ENCODE measurements around the gene SLC35F3.

Gene SLC35F3

GRCh38 chr1:234047123-234047522 lies 142.6 kb downstream of the SLC35F3 start:
- H3K4me1 ChIP-seq (ENCODE audit: control insufficient read depth, low read depth, low read length), result no peaks in the 10 kb centered on the region
- no peak overlapping the region for H3K9ac ChIP-seq (ENCODE audit: low read length)
- no peak overlapping the region for H3K4me3 ChIP-seq (ENCODE audit: low read length)
- H3K9me3 ChIP-seq (ENCODE audit: control insufficient read depth, low read depth, low read length), result peaks cover 6% of the 10 kb centered on the region
- no peaks in the 10 kb centered on the region for H3K36me3 ChIP-seq (ENCODE audit: control insufficient read depth, low read depth, low read length)
- no peak overlapping the region for H3K27ac ChIP-seq (ENCODE audit: low read length)
- H3K27me3 ChIP-seq (ENCODE audit: control insufficient read depth, insufficient read depth, low read length), result no peaks in the 10 kb centered on the region

DNA sequence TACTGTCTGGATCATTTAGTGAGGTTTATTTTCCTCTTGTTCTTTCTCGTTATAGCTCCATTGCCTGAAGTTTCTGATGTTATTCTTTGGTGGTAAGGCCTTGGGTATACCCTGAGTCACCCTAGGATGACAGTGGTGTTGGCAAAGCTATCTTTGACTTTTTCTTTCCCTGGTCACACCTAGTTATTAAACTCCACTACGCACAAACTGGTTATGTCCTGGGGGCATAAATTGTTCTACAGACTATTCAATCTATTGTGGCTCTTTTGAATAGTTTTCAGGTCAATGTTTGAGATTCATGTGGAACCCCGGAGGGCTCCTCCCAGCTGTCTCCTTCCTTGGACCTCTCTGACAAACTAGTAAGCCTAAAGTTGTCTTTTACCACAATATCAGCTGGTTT lies 157.7 kb downstream of the SLC35F3 start:
- Histone ChIP-seq H3K9ac (ENCODE audit: low read length) (no peak overlapping the region), H3K4me1 (ENCODE audit: control insufficient read depth, low read depth, low read length) (no peaks in the 10 kb centered on the region), H3K27ac (ENCODE audit: low read length) (no peak overlapping the region), H3K27me3 (ENCODE audit: control insufficient read depth, insufficient read depth, low read length) (no peaks in the 10 kb centered on the region), H3K9me3 (ENCODE audit: control insufficient read depth, low read depth, low read length) (no peaks in the 10 kb centered on the region), H3K36me3 (ENCODE audit: control insufficient read depth, low read depth, low read length) (no peaks in the 10 kb centered on the region), H3K4me3 (ENCODE audit: low read length) (no peak overlapping the region)

DNA sequence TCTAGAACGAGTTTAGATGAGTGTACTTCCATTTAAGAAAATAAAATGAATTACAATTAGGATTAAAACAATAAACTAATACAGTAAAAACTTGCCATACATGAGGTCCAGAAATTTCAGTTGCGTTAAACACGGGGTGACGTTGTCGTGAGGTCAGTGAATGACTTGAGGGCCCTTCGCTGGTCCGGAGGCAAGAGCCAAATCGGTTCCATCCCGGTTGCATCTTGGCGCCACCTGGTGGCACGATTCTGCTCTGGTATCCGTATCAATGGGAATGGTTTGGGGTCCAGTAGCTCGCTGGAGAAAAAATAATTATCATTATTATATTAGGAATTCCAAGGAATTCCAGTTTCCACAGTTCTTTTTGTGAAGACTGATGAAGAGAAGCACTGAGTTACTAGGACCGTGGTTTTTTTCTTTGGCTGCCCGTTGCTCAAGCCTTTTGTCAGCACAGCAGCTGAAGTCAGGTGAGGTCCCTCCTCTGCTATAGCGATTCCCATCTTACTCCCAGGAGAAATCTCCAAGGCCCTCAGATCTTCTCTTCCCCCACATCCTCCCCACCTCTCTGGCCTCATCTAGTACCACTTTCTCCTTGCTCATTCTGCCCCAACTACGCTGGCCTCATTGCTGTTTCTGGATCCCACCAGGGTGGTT lies 161.4 kb downstream of the SLC35F3 start:
- H3K4me1 ChIP-seq (ENCODE audit: control insufficient read depth, low read depth, low read length), result no peaks in the 10 kb centered on the region
- no peaks in the 10 kb centered on the region for H3K9me3 ChIP-seq (ENCODE audit: control insufficient read depth, low read depth, low read length)
- H3K36me3 ChIP-seq (ENCODE audit: control insufficient read depth, low read depth, low read length), result no peaks in the 10 kb centered on the region
- H3K27me3 ChIP-seq (ENCODE audit: control insufficient read depth, insufficient read depth, low read length), result no peaks in the 10 kb centered on the region
- H3K9ac ChIP-seq (ENCODE audit: low read length), result no peak overlapping the region
- no peak overlapping the region for H3K4me3 ChIP-seq (ENCODE audit: low read length)
- no peak overlapping the region for H3K27ac ChIP-seq (ENCODE audit: low read length)

GRCh38 chr1:234067581-234068337 lies 163.3 kb downstream of the SLC35F3 start:
- Histone ChIP-seq H3K9me3 (ENCODE audit: control insufficient read depth, low read depth, low read length) (no peaks in the 10 kb centered on the region), H3K4me3 (ENCODE audit: low read length) (no peak overlapping the region), H3K27me3 (ENCODE audit: control insufficient read depth, insufficient read depth, low read length) (no peaks in the 10 kb centered on the region), H3K27ac (ENCODE audit: low read length) (no peak overlapping the region), H3K4me1 (ENCODE audit: control insufficient read depth, low read depth, low read length) (no peaks in the 10 kb centered on the region), H3K9ac (ENCODE audit: low read length) (no peak overlapping the region), H3K36me3 (ENCODE audit: control insufficient read depth, low read depth, low read length) (no peaks in the 10 kb centered on the region)

DNA sequence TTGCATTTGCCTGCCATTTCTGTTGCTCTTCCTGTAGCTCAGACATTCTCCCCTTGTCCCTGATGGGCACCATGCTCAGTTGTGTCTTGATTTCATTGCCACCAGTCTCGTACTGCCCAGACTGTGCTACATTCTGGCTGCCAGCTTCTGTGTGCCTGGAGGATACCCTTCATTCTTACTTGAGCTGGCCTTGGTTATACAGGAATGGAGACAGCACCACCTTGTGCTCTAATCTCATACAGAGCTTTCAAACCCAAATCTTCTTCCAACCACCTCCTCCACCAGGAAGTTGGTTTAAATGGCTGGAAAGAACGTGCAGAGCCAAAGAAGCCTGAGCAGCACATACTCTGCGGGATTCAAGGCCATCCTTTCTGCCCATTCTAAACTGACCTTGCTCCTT lies 165.3 kb downstream of the SLC35F3 start:
- no peaks in the 10 kb centered on the region for H3K9me3 ChIP-seq (ENCODE audit: control insufficient read depth, low read depth, low read length)
- H3K4me1 ChIP-seq (ENCODE audit: control insufficient read depth, low read depth, low read length), result no peaks in the 10 kb centered on the region
- no peak overlapping the region for H3K27ac ChIP-seq (ENCODE audit: low read length)
- H3K9ac ChIP-seq (ENCODE audit: low read length), result no peak overlapping the region
- no peaks in the 10 kb centered on the region for H3K27me3 ChIP-seq (ENCODE audit: control insufficient read depth, insufficient read depth, low read length)
- H3K36me3 ChIP-seq (ENCODE audit: control insufficient read depth, low read depth, low read length), result no peaks in the 10 kb centered on the region
- no peak overlapping the region for H3K4me3 ChIP-seq (ENCODE audit: low read length)

- no peaks in the 10 kb centered on the region for H3K9me3 ChIP-seq (ENCODE audit: control insufficient read depth, low read depth, low read length)
- no peaks in the 10 kb centered on the region for H3K4me1 ChIP-seq (ENCODE audit: control insufficient read depth, low read depth, low read length)
- no peak overlapping the region for H3K9ac ChIP-seq (ENCODE audit: low read length)
- no peaks in the 10 kb centered on the region for H3K27me3 ChIP-seq (ENCODE audit: control insufficient read depth, insufficient read depth, low read length)
- no peaks in the 10 kb centered on the region for H3K36me3 ChIP-seq (ENCODE audit: control insufficient read depth, low read depth, low read length)
- no peak overlapping the region for H3K27ac ChIP-seq (ENCODE audit: low read length)
- H3K4me3 ChIP-seq (ENCODE audit: low read length), result no peak overlapping the region
Measured at GRCh38 chr1:234072793-234073192, 168.3 kb downstream of the SLC35F3 start.

- Histone ChIP-seq H3K4me1 (ENCODE audit: control insufficient read depth, low read depth, low read length) (peaks cover 3% of the 10 kb centered on the region), H3K4me3 (ENCODE audit: low read length) (no peak overlapping the region), H3K27ac (ENCODE audit: low read length) (no peak overlapping the region), H3K9me3 (ENCODE audit: control insufficient read depth, low read depth, low read length) (no peaks in the 10 kb centered on the region), H3K27me3 (ENCODE audit: control insufficient read depth, insufficient read depth, low read length) (no peaks in the 10 kb centered on the region), H3K9ac (ENCODE audit: low read length) (no peak overlapping the region), H3K36me3 (ENCODE audit: control insufficient read depth, low read depth, low read length) (no peaks in the 10 kb centered on the region)
Measured at GRCh38 chr1:234078143-234078542, 173.7 kb downstream of the SLC35F3 start.

DNA sequence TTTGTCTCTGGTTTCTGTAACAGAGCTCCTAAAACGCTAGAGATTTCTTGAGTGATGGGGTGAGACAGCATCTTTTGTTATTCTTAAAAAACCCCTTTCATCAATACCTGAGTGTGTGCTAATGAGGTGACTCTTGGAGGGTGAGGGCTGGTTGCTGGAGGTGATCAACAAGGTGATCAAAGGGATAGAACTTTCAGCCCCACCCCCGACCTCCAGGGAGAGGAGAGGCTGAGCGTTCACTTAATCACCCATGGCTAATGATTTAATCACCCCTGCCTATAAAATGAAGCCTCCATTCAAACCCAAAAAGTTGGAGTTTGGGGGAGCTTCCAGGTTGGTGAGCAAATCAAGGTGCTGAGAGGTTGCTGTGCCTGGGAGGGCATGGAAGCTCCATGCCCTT lies 175.4 kb downstream of the SLC35F3 start:
- peaks cover 3% of the 10 kb centered on the region for H3K4me1 ChIP-seq (ENCODE audit: control insufficient read depth, low read depth, low read length)
- no peak overlapping the region for H3K9ac ChIP-seq (ENCODE audit: low read length)
- H3K27me3 ChIP-seq (ENCODE audit: control insufficient read depth, insufficient read depth, low read length), result no peaks in the 10 kb centered on the region
- no peaks in the 10 kb centered on the region for H3K36me3 ChIP-seq (ENCODE audit: control insufficient read depth, low read depth, low read length)
- H3K9me3 ChIP-seq (ENCODE audit: control insufficient read depth, low read depth, low read length), result no peaks in the 10 kb centered on the region
- H3K4me3 ChIP-seq (ENCODE audit: low read length), result no peak overlapping the region
- no peak overlapping the region for H3K27ac ChIP-seq (ENCODE audit: low read length)

DNA sequence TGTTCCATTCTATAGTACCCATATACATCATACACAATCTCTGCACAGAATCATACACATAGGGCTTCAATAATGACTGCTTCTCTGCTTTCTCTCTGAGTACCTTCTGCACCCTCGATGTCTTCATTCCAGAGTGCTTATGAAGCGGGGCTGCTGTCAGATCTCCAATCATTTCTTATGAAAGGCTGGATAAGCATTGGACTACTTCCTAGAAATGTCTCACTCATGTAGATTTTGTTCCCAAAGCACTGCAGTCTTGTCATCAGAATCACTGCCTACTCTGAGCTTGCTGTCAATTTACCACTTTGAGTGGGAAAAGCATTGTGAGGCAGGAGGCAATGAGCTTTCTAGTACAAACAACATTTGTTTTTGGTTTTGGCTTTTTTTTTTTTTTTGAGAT lies 179.0 kb downstream of the SLC35F3 start:
- H3K4me3 ChIP-seq (ENCODE audit: low read length), result no peak overlapping the region
- H3K27me3 ChIP-seq (ENCODE audit: control insufficient read depth, insufficient read depth, low read length), result no peaks in the 10 kb centered on the region
- H3K4me1 ChIP-seq (ENCODE audit: control insufficient read depth, low read depth, low read length), result peaks cover 3% of the 10 kb centered on the region
- no peak overlapping the region for H3K27ac ChIP-seq (ENCODE audit: low read length)
- no peak overlapping the region for H3K9ac ChIP-seq (ENCODE audit: low read length)
- no peaks in the 10 kb centered on the region for H3K9me3 ChIP-seq (ENCODE audit: control insufficient read depth, low read depth, low read length)
- H3K36me3 ChIP-seq (ENCODE audit: control insufficient read depth, low read depth, low read length), result no peaks in the 10 kb centered on the region

- Histone ChIP-seq H3K9ac (ENCODE audit: low read length) (no peak overlapping the region), H3K4me1 (ENCODE audit: control insufficient read depth, low read depth, low read length) (no peaks in the 10 kb centered on the region), H3K27ac (ENCODE audit: low read length) (no peak overlapping the region), H3K9me3 (ENCODE audit: control insufficient read depth, low read depth, low read length) (no peaks in the 10 kb centered on the region), H3K27me3 (ENCODE audit: control insufficient read depth, insufficient read depth, low read length) (no peaks in the 10 kb centered on the region), H3K4me3 (ENCODE audit: low read length) (no peak overlapping the region), H3K36me3 (ENCODE audit: control insufficient read depth, low read depth, low read length) (no peaks in the 10 kb centered on the region)
Measured at GRCh38 chr1:234089396-234089795, 184.9 kb downstream of the SLC35F3 start.

- no peaks in the 10 kb centered on the region for H3K27me3 ChIP-seq (ENCODE audit: control insufficient read depth, insufficient read depth, low read length)
- no peak overlapping the region for H3K4me3 ChIP-seq (ENCODE audit: low read length)
Measured at GRCh38 chr1:234090212-234091064, 186.0 kb downstream of the SLC35F3 start.

More at GRCh38 chr1:234090212-234091064, 186.0 kb downstream of the SLC35F3 start:
- H3K4me1 ChIP-seq (ENCODE audit: control insufficient read depth, low read depth, low read length), result no peaks in the 10 kb centered on the region
- no peaks in the 10 kb centered on the region for H3K9me3 ChIP-seq (ENCODE audit: control insufficient read depth, low read depth, low read length)
- no peaks in the 10 kb centered on the region for H3K36me3 ChIP-seq (ENCODE audit: control insufficient read depth, low read depth, low read length)
- H3K27ac ChIP-seq (ENCODE audit: low read length), result no peak overlapping the region
- H3K9ac ChIP-seq (ENCODE audit: low read length), result no peak overlapping the region
